Caco-2 (cell line): ENCODE results near the gene RAC3. TPM values are rescaled to one million over a fixed set of nuclear protein-coding genes. Genes with fewer than 3 reads are reported as not detected.

Source experiments
- BruUV-seq: library from RNA; stranded (reverse); fragments of 400-500 nt; replicated peaks from 2 replicates; lab custom pipeline; 2021; lab: Mats Ljungman, UMichigan
- CTCF ChIA-PET: fragments of 300-600 bp; sonication (Branson Sonifier 250); formaldehyde crosslinking; loops from one replicate; lab custom pipeline; 2022; ENCODE audit warnings: antibody characterized with exemption; lab: Charles Lee
- POLR2A ChIA-PET: fragments of 300-600 bp; sonication (Branson Sonifier 250); formaldehyde crosslinking; loops from one replicate; lab custom pipeline; 2022; ENCODE audit warnings: antibody characterized with exemption; lab: Charles Lee
- DNase-seq, 2 experiments: peaks; one replicate each; pipeline versions ENCODE4 v3.0.0 to v3.0.0-alpha.2; 2020 to 2022
- H3K27me3 ChIP-seq: replicated peaks from 2 replicates; pipeline ENCODE4 v1.6.0; 2011; ENCODE audit warnings: low read length; ENCODE audit not compliant: control insufficient read depth, insufficient read depth
- H3K36me3 ChIP-seq: 2 replicates; pipeline ENCODE4 v1.5.1; 2011; ENCODE audit warnings: low read length; ENCODE audit not compliant: control insufficient read depth, insufficient read depth
- H3K4me1 ChIP-seq: fragments of 250-450 bp; sonication (Bioruptor Pico); 2 replicates; pipeline ENCODE4 v1.5.1; 2020; ENCODE audit warnings: mild to moderate bottlenecking
- H3K4me3 ChIP-seq: 2 replicates; pipeline ENCODE4 v1.5.1; 2011; ENCODE audit warnings: low read depth, mild to moderate bottlenecking, control low read depth, low read length
- H3K9me3 ChIP-seq: fragments of 250-450 bp; sonication (Bioruptor Pico); 2 replicates; pipeline ENCODE4 v1.5.1; 2020; ENCODE audit warnings: mild to moderate bottlenecking, moderate library complexity
- H3K27ac Mint-ChIP-seq: one replicate; pipeline ENCODE4 v1.8.0; 2022; ENCODE audit warnings: mixed read lengths; ENCODE audit not compliant: unreplicated experiment
- H3K27me3 Mint-ChIP-seq: one replicate; pipeline ENCODE4 v1.8.0; 2022; ENCODE audit warnings: mixed read lengths; ENCODE audit not compliant: insufficient read depth, unreplicated experiment
- H3K36me3 Mint-ChIP-seq: one replicate; pipeline ENCODE4 v1.8.0; 2022; ENCODE audit warnings: mild to moderate bottlenecking, mixed read lengths; ENCODE audit not compliant: insufficient read depth, unreplicated experiment
- H3K4me1 Mint-ChIP-seq: one replicate; pipeline ENCODE4 v1.8.0; 2022; ENCODE audit warnings: low read depth, mixed read lengths; ENCODE audit not compliant: unreplicated experiment
- H3K4me3 Mint-ChIP-seq: one replicate; pipeline ENCODE4 v1.8.0; 2022; ENCODE audit warnings: mild to moderate bottlenecking, moderate library complexity, mixed read lengths; ENCODE audit not compliant: unreplicated experiment
- H3K9me3 Mint-ChIP-seq: one replicate; pipeline ENCODE4 v1.8.0; 2022; ENCODE audit warnings: mixed read lengths; ENCODE audit not compliant: unreplicated experiment
- CTCF ChIP-seq, 2 experiments: fragments of 200-600 bp in 1 of 2; IDR thresholded peaks; 1 replicate in 1 of 2; 2 replicates in 1 of 2; pipeline versions ENCODE4 v1.5.1 to v1.8.0; 2011 to 2022; ENCODE audit warnings: antibody characterized with exemption in 1 of 2, control low read depth in 1 of 2, inconsistent platforms in 1 of 2, low read depth in 1 of 2, low read length in 1 of 2, mild to moderate bottlenecking in 1 of 2, moderate library complexity in 1 of 2; ENCODE audit not compliant: insufficient read depth in 1 of 2, severe bottlenecking in 1 of 2, unreplicated experiment in 1 of 2
- intact Hi-C: fragments of 100-400 bp; cut with micrococcal nuclease; formaldehyde crosslinking; loops from one replicate; pipeline ENCODE4 v1.10.0; 2022; ENCODE audit not compliant: unreplicated experiment
- total RNA-seq: library from RNA; stranded (reverse); gene quantifications from 2 replicates; pipeline ENCODE4 v1.2.3, GENCODE V29; 2022

The RAC3 gene
- total RNA-seq, 1 experiment from 2014 or later: 94.5 TPM

GRCh38 chr17:82022310-82022980 lies 9.0 kb upstream of the RAC3 start, which contains the start of gene CENPX:
Gene CENPX (minus strand): TSS chr17:82022878. CDS start chr17:82022861, 17 bp downstream.
- Histone ChIP-seq H3K9me3 (no peaks in the 10 kb centered on the region), H3K4me3 (peak within 1 kb of the TSS; percentile 85), H3K27me3 (no peaks in the 10 kb centered on the region), H3K4me1 (peaks cover 15% of the 10 kb centered on the region), H3K36me3 (no peaks in the 10 kb centered on the region; the same call in none of the 2 replicates)
- TSS peak; percentile 51 for BruUV-seq
- H3K9me3 Mint-ChIP-seq: no peaks in the 10 kb centered on the region
- peak within 1 kb of the TSS; percentile 59 for H3K27ac Mint-ChIP-seq
- POLR2A ChIA-PET: interaction anchor here (0.6 to 2.9 kb wide), 12 partner anchors 9 to 96 kb away, joined by 3 to 51 read pairs (median 8); partner anchors contain the start of genes DCXR, FASN, GPS1 and MAFG
- CTCF ChIA-PET: interaction anchor here (0.7 to 5.0 kb wide), 13 partner anchors 8 to 183 kb away, joined by 3 to 92 read pairs (median 6); partner anchors contain the start of genes DCXR, NOTUM and RAC3
- no peak for DNase-seq
- peaks cover 64% of the 10 kb centered on the region for H3K36me3 Mint-ChIP-seq
- intact Hi-C loops: loop anchor here (5.0 kb wide), 2 partner anchors 95 to 150 kb away; partner anchors contain the start of genes ARHGDIA and MAFG
- no peak for TF ChIP-seq CTCF (IDR thresholded peaks at IDR 0.05; ENCODE audit: insufficient read depth in 1 of 2, low read depth in 1 of 2, low read length in 1 of 2, severe bottlenecking in 1 of 2, unreplicated experiment in 1 of 2)
- peak within 1 kb of the TSS; percentile 83 for H3K4me3 Mint-ChIP-seq
- H3K4me1 Mint-ChIP-seq: peaks cover 6% of the 10 kb centered on the region
- no peaks in the 10 kb centered on the region for H3K27me3 Mint-ChIP-seq

GRCh38 chr17:82022981-82023446 lies 8.5 kb upstream of the RAC3 start, which contains the start of gene LRRC45:
Gene LRRC45 (plus strand): TSS chr17:82023305. CDS start chr17:82023644, 339 bp downstream.
- intact Hi-C loops: loop anchor here (1.0 to 5.0 kb wide), 3 partner anchors 46 to 151 kb away; partner anchors contain the start of genes ARHGDIA, ASPSCR1 and MAFG
- H3K36me3 Mint-ChIP-seq: peaks cover 58% of the 10 kb centered on the region
- POLR2A ChIA-PET: interaction anchor here (0.6 to 2.9 kb wide), 13 partner anchors 9 to 1877 kb away, joined by 3 to 51 read pairs (median 8); partner anchors contain the start of genes DCXR, FASN, GPS1 and MAFG

More at GRCh38 chr17:82022981-82023446, 8.5 kb upstream of the RAC3 start, which contains the start of gene LRRC45:
- H3K4me1 Mint-ChIP-seq: peaks cover 6% of the 10 kb centered on the region
- H3K9me3 Mint-ChIP-seq: no peaks in the 10 kb centered on the region
- peak within 1 kb of the TSS; percentile 83 for H3K4me3 Mint-ChIP-seq
- Histone ChIP-seq H3K4me3 (peak within 1 kb of the TSS; percentile 85), H3K4me1 (peaks cover 15% of the 10 kb centered on the region), H3K9me3 (no peaks in the 10 kb centered on the region), H3K36me3 (peaks cover 2% of the 10 kb centered on the region), H3K27me3 (no peaks in the 10 kb centered on the region)
- TF ChIP-seq CTCF (IDR thresholded peaks at IDR 0.05; ENCODE audit: insufficient read depth in 1 of 2, low read depth in 1 of 2, low read length in 1 of 2, severe bottlenecking in 1 of 2, unreplicated experiment in 1 of 2): no peak
- CTCF ChIA-PET: interaction anchor here (0.6 to 5.0 kb wide), 14 partner anchors 8 to 186 kb away, joined by 3 to 92 read pairs (median 6); partner anchors contain the start of genes DCXR, NOTUM and RAC3
- BruUV-seq: no TSS peak
- H3K27me3 Mint-ChIP-seq: no peaks in the 10 kb centered on the region
- H3K27ac Mint-ChIP-seq: peak within 1 kb of the TSS; percentile 59
- DNase-seq: peak; percentile 100
